SKM-1 (cell line): ENCODE measurements around the gene TXNDC11.
A peak's percentile ranks its signal among the peaks of the same experiment; 100 is the strongest.

Source experiments
- DNase-seq: peaks from one replicate; lab custom pipeline; 2025; ENCODE audit not compliant: unreplicated experiment; lab: John Stamatoyannopoulos, UW

The TXNDC11 gene

GRCh38 chr16:11665071-11665491 lies 77.6 kb downstream of the TXNDC11 start:
- DNase-seq: no peak

DNA sequence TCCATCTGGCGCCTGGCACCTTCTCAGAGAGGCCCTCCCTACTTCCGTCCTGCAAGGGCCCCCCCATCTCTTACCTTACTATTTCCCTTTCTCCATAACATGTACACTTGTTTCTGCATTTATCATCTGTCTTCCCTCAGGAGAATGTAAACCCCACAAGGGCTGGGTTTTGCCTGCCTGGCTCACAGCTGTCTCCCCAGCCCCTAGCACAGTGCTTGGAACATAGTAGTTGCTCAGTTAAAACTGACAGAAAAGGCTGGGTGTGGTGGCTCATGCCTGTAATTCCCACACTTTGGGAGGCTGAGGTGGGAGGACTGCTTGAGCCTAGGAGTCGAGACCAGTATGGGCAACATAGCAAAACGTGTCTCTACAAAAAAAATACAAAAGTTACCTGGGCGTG lies 80.1 kb downstream of the TXNDC11 start:
- DNase-seq: no peak

DNA sequence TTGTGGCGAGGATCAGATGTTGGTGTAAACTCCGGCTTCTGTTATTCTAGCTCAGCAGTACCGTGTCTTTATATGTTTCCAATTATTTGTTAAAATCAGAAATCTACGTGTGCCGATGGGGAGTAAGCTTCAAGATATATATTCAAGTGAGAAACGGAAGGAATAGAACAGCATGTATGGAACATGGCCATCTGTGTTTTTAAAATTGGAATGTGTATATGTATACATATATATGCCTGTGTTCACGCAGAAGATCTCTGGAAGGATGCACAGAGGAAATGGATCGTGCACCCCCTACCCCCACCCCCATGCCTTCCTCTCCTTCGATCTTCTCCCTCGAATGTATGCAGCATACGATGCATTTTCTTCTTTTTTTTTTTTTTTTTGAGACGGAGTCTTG lies 82.1 kb downstream of the TXNDC11 start:
- DNase-seq: no peak

DNA sequence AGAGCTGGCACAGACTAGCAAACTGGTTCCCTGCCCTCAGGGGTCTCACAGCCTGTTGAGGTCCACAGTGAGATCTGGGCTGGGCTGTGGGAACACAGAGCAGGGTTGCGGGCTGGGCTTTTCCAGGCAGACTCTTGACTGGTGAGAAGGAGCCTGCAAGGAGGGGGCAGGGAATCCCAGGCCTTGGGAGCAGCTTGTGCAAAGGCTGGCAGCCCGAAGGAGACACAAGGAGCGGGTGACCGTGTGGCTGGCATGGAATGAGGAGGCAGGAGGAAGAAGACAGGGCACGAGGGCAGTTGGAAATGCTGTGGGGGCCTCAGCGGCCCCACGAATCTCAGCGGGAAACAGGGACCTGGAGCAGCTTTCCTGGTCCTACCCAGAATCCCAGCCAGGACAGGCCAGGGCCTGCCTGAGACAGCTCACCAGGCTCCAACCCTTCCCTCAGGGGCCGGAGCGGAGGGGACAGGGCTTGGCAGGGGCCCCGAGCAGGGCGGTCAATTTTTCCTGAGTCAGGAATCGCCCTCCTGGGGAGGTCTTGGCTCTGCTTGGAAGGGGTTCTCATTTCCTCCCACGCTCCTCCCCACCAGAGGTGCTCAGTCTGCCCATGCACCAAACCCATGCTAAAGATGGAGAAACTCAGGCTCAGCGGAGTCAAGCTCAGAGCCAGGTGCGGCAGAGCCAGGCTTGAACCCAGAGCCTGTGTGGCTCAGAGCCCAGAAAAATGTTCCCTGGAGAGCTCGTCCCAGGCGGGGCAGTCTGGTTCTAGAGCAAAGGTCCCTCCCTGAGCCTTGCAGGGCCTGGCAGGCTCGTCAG lies 83.6 kb downstream of the TXNDC11 start:
- no peak for DNase-seq

GRCh38 chr16:11657556-11657955 lies 85.1 kb downstream of the TXNDC11 start:
- DNase-seq: no peak

DNA sequence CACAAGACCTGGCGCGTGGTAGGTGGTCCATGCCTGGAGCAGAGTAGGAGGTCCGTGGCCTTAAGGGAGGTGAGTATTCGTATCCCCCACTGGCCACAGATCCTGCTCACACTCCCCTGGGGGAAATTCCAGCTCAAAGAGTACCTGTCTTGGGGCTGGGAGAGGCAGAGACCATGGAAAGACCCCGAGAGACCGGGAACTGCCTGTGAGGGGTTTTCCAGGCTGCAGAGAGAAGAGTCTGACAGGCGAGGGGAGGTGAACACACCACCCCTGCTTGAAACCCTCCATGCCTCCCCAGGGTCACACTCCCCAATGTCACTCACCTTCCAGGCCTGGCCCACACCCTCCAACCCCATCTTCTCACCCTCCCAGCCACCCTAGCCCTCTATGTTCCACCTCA lies 87.0 kb downstream of the TXNDC11 start:
- DNase-seq: no peak

GRCh38 chr16:11651796-11652195 lies 90.9 kb downstream of the TXNDC11 start:
- no peak for DNase-seq

DNA sequence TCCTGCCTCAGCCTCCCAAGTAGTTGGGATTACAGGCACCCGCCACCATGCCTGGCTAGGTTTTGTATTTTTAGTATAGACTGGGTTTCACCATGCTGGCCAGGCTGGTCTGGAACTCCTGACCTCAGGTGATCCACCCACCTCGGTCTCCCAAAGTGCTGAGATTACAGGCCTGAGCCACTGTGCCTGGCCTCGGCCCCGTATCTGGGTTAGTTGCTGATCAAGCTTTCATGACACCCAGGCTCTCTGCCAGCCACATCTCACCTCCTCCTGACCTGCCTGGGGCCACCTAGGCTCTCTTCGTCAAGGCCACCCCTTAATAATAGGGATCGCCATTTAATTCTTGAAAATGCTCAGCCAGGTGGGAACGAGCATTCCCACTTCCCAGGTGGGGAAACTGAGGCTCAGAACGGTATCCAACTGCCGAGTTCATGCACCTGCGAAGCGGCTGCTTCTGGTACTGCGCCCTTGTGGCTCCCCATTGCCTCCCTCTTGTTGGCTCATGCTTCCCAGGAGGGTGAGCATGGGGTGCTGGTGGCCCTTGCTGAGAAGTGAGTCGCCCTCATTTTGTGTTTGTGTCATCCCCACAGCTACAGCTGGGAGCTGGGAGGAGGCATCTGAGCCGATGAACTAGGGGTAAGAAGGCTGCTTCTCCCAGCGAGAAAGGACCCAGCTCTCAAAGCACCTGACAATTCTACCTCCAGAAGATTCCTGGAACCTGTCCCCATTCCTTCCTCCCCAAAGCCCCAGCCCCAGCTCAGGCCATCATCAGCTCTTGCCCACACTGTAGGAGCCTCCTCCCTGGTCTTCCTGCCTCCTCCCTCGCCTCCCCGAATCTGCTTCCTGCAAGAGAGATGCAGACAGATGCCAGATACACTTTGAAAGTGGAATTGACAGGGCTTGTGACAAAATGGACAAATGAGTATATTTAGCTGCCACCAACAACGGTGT lies 91.7 kb downstream of the TXNDC11 start:
- DNase-seq: no peak

GRCh38 chr16:11649276-11649675 lies 93.4 kb downstream of the TXNDC11 start:
- no peak for DNase-seq

- no peak for DNase-seq
Observed at GRCh38 chr16:11642765-11643116, 99.9 kb downstream of the TXNDC11 start.

DNA sequence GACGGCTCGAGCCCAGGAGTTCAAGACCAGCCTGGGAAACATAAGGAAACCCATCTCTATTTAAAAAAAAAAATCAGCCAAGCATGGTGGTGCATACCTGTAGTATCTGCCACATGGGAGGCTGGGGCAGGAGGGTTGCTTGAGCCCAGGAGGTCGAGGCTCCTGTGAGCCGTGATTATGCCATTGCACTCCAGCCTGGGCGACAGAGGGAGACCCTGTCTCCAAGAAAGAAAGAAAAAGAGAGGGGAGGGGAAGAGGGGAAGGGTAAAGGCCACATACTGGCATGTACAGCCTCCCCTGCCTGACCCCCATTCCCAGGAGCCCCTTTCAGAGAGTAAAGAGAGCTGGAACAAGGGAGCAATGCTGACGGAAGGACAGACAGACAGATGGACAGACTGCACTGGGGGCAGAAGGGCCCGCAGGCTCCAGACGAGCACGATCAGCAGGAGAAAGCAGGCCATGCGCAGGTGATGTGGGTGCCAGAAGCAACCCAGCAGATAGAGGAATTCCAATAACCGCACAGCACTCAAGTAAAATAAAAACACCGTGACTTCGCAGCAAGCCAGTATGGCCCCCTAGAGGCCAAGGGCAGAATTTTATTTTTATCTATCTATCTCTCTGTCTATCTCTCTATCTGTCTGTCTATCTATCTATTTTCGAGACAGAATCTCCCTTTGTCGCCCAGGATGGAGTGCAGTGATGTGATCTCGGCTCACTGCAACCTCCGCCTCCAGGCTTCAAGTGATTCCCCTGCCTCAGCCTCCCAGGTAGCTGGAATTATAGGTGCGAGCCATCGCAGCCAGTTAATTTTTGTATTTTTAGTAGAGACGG lies 101.5 kb downstream of the TXNDC11 start:
- peak; percentile 47 for DNase-seq

- peak; percentile 91 for DNase-seq
Observed at GRCh38 chr16:11639925-11640899, 102.4 kb downstream of the TXNDC11 start.

GRCh38 chr16:11639008-11639562 lies 103.6 kb downstream of the TXNDC11 start:
- DNase-seq: no peak

GRCh38 chr16:11638140-11638539 lies 104.5 kb downstream of the TXNDC11 start:
- DNase-seq: no peak

DNA sequence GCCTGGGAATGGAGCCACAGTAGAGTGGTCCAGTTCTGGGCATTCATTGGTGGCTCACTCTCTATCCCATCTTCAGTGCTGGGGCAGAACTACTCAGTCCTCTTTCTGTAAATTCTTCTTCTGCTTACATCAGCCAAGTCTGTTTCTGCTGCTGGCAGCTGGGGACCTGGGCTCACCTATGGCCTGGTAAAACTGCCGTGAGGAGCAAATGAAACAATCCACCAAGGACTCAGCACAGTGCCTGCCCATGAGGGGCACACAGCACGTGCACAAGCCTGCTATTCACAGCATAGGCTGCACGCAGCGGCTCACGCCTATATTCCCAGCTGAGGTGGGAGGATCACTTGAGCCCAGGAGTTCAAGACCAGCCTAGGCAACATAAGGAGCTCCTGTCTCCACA lies 105.3 kb downstream of the TXNDC11 start:
- no peak for DNase-seq

- DNase-seq: no peak
Observed at GRCh38 chr16:11636172-11636721, 106.4 kb downstream of the TXNDC11 start.

DNA sequence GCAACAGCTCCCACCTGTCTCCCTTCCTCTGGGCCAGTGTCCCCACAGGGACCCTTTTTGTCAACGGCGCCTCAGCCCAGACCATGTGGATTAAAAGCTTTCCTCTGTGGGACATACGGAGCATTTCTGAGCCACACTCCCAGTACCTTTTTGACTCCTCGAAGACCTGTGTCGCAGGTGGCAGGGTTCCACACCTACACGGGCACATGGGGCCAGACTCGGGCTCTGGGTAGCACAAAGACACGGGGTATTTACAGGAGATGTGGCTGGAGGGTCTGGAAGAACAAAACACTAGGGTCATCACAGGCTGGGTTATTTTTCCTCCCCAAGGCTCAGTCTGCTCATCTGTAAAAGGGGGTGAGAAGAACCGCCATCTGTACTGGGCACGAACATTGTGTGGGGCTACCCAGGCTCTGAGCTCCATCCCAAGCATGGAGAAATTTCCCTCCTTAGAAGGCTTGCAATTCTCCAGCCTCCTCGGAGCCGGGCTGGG lies 106.9 kb downstream of the TXNDC11 start:
- no peak for DNase-seq

- no peak for DNase-seq
Observed at GRCh38 chr16:11635113-11635652, 107.5 kb downstream of the TXNDC11 start.

- DNase-seq: no peak
Observed at GRCh38 chr16:11634312-11634711, 108.3 kb downstream of the TXNDC11 start.
